GM19372 (cell line): ENCODE results near the gene TERB1.
"Not testable (repeated sequence)": the region's sequence is repeated elsewhere in the genome, so short reads cannot be mapped to it uniquely, and the experiment has no call there.

Source experiments
- ATAC-seq: cut with Tn5 transposase; IDR thresholded peaks from one replicate; pipeline ENCODE4 v1.9.1; 2021; ENCODE audit warnings: mild to moderate bottlenecking, low read depth, moderate library complexity; ENCODE audit not compliant: unreplicated experiment

TERB1 gene

GRCh38 chr16:66830422-66831404 lies 29.3 kb upstream of the TERB1 start, which contains the start of gene NAE1:
Gene NAE1 (minus strand): TSS chr16:66830976. CDS start chr16:66830899, 77 bp downstream.
- peak; percentile 94 for ATAC-seq

DNA sequence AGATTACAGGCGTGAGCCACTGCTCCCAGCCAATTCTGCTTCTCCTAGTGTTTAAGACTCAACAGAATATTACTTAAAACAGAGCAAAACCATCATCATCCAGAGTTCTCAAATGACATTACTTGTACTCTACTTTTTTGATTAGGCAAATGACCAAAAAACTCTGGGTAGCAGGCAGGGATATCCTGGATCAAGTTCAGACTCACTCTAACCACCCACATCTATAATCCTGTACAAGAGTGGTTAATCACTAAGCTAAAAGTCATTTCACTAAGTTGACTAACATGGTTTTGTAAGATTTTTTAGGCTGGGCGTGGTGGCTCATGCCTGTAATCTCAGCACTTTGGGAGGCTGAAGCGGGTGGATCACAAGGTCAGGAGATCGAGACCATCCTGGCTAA lies 22.6 kb upstream of the TERB1 start:
- no peak for ATAC-seq

- no peak for ATAC-seq
These were observed 13.3 kb upstream of the TERB1 start for GRCh38 chr16:66814734-66815133.

GRCh38 chr16:66811043-66811442 lies 9.7 kb upstream of the TERB1 start:
- ATAC-seq, result no peak

DNA sequence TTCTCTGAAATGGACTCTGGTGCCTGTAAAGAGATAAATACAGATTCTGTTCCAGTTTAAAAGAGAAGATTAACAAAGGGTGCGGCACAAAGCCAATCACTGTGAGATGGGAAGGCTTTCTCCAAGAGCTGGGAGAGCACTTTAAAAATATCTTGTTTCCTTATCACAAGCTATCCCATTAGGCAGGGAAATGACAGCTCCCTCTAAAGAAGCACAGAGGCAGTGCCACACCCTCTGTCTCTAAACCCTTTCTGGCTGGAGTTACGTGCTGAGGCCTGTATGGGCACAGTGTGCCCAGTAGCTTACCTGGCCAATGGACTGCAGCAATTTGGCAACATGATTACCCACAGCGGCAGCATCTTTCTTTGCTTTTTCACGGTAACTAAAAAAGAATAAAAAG lies 9.0 kb upstream of the TERB1 start:
- ATAC-seq, result no peak

DNA sequence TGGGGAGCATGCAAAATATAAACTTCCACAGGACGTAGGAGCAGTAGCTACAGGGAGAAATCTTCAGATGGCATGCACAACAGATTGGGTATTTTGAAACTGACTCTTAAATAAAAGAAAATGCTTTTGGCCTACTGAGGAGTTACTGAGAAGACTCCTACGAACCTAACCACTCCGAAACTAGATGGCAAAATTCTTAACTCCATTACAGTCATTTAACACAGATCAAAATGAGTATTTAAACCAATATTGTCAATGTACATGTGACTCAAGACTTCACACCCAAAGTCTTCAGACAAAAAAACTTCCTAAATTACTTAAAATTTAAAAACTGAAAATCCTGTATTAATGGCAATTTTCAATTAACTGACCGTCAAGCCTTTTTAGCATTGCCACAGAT lies 8.4 kb upstream of the TERB1 start:
- ATAC-seq, result no peak

DNA sequence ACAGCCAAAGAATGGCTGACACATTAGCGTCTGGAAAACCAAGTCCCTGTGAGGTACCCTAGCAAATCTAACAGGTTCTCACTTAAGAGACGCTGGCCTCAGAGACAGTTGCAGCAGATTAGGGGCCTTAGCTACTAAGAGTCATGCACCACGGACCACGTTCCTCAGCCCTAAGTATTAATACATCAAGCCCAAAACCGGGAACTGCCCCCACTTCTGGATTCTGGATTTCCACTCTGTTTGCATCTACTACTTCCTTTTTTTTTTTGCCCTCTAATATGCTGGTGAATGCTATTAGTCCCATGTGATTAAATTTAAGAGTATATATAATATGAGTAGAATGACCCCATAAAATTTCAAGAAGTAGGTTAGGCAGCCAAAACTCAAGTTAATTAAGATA lies 775 bp upstream of the TERB1 start:
- no peak for ATAC-seq

- no peak for ATAC-seq
These were observed 528 bp downstream of the TERB1 start for GRCh38 chr16:66800856-66801255.

GRCh38 chr16:66798161-66798560 lies 3.2 kb downstream of the TERB1 start:
- ATAC-seq, result no peak

DNA sequence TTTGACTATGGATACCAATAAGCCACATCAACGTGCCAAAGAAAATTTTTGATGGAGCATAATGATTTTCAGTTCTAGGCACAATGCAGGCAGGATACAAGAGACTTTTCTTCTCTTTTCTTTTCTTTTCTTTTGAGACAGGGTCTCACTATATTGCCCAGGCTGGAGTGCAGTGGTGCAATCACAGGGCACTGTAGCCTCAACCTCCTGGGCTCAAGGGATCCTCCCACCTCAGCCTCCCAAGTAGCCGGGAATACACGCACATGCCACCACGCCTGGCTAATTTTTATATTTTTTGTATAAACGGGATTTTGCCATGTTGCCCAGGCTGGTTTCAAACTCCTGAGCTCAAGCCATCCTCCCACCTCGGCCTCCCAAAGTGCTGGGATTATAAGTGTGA lies 7.4 kb downstream of the TERB1 start:
- ATAC-seq, result not testable (repeated sequence)

- no peak for ATAC-seq
These were observed 11.2 kb downstream of the TERB1 start for GRCh38 chr16:66790130-66790733.

DNA sequence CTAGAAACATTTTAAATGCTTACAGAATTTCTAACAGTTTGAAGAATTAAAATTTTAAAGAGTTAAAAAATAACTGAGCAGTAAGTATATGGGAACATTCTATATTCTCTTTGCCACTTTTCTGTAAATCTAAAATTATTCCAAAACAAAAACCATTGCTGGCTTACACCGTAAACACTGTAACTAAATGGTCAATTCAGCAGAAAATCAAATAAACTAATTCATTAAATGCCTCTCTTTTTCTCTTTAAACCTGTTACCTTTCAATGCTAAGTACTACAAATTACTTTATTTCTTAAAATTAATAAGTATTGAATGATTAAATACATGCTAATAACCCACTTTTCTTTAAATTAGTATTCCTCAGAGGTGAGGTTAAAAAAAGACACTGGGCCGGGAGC lies 14.0 kb downstream of the TERB1 start:
- ATAC-seq, result no peak

DNA sequence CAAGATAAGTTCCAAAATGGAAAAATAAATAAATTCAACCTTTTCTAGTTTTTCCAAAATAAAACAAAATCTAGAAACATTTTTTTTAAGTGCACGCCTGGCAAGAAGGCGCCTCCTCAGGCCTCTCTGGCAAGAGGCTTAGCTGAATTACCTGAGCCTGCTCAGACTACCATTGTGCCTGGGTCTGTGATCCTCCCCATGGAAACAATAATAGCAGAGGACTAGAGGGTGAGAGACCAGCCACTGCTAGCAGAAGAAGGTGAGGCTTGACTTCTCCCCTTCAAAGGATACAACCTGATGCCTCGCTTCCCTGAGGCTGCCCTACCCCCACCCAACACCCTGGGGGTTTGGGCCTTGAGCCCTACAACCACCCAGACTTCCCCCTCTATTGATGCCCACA lies 14.8 kb downstream of the TERB1 start:
- no peak for ATAC-seq

GRCh38 chr16:66776457-66776856 lies 24.9 kb downstream of the TERB1 start:
- ATAC-seq, result no peak

- no peak for ATAC-seq
These were observed 26.4 kb downstream of the TERB1 start for GRCh38 chr16:66774981-66775380.

DNA sequence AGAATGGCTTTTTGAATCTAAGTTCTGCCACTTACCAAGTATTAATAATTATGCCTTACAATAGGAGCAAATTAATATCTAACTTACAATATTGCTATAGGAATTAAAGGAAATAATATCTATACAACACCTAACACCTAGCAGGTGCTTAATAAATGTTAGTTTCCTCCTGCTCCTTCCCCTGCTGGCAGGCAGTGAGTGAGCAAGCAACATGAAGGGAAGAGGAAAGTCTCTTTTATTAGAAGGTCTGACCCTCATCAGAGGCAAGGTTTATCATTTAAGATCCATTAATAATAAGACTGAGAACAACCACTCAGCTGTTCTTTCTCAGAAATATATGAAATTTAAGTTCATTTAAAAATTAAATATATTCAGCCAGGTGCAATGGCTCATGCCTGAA lies 43.3 kb downstream of the TERB1 start:
- no peak for ATAC-seq

DNA sequence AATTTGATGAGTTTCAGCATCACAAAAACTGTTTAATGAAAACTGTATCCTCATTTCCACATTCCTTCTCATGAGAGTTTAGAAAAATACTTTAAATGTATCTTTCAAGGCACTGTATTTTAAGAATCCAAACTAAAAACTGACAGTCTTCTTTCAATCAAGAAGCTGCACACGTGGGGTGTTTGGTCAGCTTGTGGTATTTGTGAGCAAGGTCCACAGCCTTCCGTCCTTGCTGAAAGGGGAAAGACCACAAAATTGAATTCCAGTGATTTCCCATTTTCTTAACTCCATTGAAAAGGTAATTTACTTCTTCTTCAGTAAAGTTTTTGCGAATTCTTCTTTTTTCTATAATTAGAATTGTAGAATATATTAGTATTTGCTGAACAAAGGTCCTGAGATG lies 46.6 kb downstream of the TERB1 start:
- ATAC-seq, result no peak

DNA sequence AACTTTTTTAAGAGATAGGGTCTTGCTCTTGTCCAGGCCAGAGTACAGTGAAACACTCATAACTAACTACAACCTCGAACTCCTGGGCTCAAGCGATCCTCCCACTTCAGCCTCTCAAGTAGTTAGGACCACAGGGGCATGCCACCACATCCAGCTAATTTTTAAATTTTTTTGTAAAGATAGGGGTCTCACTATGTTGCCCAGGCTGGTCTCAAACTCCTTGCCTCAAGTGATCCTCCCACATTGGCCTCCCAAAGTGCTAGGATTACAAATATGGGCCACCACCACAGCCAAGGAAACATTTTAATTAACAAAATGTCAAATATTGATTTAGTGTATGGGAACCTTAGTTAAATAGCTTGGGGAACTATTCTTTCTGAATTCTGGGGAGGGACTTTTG lies 47.2 kb downstream of the TERB1 start:
- ATAC-seq, result no peak

GRCh38 chr16:66752958-66753357 lies 48.4 kb downstream of the TERB1 start:
- no peak for ATAC-seq

GRCh38 chr16:66752379-66752778 lies 49.0 kb downstream of the TERB1 start:
- no peak for ATAC-seq

- ATAC-seq, result no peak
These were observed 49.4 kb downstream of the TERB1 start for GRCh38 chr16:66751992-66752322.
